HG02870 (cell line): Measurements from ENCODE around the gene SPATA17.
"Not testable (repeated sequence)": the region's sequence is repeated elsewhere in the genome, so short reads cannot be mapped to it uniquely, and the experiment has no call there.

Experiments
- ATAC-seq: cut with Tn5 transposase; IDR thresholded peaks from one replicate; pipeline ENCODE4 v1.9.1; 2021; ENCODE audit warnings: mild to moderate bottlenecking, moderate library complexity; ENCODE audit not compliant: unreplicated experiment

The SPATA17 gene

GRCh38 chr1:217674028-217674729, 43.0 kb downstream of the SPATA17 start:
- no peak for ATAC-seq

- ATAC-seq, result no peak
Observed at GRCh38 chr1:217681806-217682205, 50.7 kb downstream of the SPATA17 start.

DNA sequence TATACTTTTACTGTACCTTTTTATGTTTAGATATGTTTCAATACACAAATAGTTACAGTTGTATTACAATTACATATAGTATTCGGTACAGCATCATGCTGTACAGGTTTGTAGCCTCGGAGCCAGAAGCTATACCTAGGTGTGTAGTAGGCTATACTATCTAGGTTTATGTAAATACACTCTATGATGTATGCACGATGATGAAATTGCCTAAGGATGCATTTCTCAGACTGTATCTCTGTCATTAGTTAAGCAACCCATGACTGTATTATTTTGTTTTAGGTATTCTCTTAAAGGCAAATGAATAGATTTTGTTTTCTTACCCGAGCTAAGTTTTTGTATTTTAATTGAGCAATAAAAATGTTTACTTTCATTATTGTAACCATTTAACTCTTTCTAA, 56.4 kb downstream of the SPATA17 start:
- no peak for ATAC-seq

DNA sequence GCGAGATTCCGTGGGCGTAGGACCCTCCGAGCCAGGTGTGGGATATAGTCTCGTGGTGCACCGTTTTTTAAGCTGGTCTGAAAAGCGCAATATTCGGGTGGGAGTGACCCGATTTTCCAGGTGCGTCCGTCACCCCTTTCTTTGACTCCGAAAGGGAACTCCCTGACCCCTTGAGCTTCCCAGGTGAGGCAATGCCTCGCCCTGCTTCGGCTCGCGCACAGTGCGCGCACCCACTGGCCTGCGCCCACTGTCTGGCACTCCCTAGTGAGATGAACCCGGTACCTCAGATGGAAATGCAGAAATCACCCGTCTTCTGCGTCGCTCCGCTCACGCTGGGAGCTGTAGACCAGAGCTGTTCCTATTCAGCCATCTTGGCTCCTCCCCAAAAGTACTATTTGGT, 65.0 kb downstream of the SPATA17 start:
- not testable (repeated sequence) for ATAC-seq

DNA sequence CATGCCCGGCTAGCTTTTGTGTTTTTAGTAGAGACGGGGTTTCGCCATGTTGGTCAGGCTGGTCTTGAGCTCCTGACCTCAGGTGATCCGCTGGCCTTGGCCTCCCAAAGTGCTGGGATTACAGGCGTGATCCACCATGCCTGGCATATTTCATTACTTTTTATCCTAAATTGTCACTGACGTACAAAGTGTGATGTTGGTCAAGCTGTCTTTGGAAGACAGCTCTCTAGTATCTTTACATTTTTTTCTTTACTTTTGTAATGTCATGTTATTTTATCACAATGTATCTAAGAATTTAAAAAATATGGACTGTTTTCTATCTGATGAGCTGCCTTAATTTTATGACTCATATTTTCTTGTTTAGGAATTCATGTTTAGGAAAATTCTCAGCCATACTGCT, 72.2 kb downstream of the SPATA17 start:
- no peak for ATAC-seq

DNA sequence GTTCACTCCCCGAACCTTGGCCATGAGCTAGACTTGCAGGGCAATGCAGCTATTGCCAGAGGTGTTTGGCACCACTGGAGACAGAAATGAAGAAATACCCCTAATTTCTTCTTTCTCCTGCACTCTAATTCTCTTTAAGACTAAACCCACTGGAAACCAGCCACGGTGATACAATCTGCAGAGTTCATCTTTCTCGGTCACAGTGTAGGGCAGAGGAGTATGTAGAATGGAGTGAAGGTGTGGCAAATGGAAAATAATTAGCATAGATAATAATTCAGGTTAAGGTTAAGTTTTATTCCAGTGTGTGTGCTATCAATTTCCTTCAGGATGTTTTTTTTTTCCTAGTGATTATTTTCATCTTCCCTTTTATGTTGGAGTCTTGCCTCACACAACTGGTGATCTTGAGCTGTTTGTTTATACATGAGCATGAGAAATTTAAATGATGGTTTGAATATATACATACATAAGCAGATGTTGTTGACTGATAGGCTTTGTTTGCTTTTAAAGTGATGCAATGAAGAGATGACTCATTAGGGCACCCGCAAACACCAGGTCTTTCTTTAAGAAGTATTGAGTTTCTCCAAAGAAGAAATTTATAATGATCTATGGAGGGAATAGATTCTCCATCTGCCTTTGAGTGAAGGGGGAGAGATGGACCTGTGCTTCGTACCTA, 81.9 kb downstream of the SPATA17 start:
- ATAC-seq, result no peak

GRCh38 chr1:217715681-217716080, 84.5 kb downstream of the SPATA17 start:
- no peak for ATAC-seq

- no peak for ATAC-seq
Observed at GRCh38 chr1:217717959-217718358, 86.8 kb downstream of the SPATA17 start.

DNA sequence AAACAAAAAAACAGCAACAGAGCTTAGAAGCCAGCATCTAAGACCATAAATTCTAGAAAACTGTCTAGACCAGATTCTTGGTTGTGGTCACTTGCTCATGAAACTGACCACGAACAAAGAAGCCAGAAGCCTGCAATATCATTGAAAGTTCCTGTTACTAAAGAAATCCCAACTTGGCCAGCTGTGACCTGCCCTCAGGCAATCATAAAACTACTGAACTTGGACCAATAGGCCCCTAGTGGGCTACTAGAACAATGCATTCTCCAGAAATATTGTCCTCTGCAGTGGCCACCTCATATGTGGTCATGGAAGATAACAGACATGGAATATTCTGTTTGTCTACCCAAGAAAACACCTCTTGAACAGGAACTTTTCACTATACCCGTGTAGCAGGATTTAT, 87.7 kb downstream of the SPATA17 start:
- ATAC-seq, result no peak

- no peak for ATAC-seq
Observed at GRCh38 chr1:217721692-217722091, 90.5 kb downstream of the SPATA17 start.

DNA sequence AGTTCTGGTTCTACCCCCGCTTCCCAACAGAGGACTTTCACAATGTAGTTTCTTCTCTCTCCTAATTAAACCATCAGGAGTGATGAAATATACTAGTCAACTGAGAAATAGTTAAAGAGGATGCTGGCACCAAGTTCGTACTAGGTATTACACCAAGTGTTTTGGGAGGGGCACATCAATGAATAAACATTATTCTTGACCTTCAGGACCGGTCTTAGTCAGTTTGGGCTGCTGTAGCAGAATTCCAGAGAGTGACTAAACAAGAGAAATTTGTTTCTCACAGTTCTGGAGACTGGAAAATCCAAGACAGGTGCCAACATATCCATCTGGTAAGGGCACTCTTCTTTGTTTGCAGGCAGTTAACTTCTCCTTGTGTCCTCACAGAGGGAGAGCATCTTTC, 103.8 kb downstream of the SPATA17 start:
- no peak for ATAC-seq

DNA sequence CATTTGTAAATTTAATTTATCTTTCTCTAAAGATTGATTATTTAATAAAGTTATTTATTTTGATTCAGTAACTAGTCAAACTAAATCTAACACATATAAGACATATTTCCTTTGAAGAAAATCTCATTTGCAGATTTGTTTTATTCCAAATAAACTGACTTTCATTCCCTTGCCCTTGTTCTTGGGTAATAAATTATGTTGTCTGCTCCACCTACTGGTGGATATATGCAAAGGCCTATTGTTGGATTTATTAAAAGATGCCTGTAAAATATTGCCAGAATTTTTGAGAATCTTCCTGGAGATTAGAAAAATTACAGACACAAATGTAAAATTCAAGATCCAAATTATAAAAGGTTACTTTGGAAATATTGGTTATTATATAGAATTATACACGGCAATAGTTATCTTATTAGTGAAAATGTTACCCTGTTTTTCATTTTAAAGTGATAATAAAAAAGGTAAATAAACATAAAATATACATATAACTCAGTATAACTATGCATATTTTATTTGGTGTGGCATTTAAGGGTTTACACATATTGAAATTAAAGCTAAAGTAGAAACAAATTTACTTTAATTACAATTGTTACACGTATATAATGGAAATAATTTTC, 116.1 kb downstream of the SPATA17 start:
- no peak for ATAC-seq

DNA sequence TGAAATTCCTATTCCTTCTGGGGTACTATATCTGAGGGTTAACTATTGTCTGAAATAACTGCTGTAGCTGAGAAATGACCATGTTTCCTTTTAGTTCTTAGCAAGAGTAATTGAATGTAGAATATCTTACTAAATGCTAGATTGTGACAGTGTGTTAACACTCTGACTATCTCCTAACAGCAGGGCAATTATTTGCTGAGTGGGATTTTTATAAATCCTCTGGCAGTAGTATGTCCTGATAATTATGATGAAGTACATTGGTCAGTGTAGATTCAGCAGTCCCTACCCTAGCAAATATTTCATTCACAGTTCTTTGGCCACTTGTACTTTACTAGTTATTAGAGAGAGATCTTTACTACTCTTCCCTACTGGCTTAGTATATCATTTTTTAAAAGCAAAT, 138.6 kb downstream of the SPATA17 start:
- ATAC-seq, result no peak

DNA sequence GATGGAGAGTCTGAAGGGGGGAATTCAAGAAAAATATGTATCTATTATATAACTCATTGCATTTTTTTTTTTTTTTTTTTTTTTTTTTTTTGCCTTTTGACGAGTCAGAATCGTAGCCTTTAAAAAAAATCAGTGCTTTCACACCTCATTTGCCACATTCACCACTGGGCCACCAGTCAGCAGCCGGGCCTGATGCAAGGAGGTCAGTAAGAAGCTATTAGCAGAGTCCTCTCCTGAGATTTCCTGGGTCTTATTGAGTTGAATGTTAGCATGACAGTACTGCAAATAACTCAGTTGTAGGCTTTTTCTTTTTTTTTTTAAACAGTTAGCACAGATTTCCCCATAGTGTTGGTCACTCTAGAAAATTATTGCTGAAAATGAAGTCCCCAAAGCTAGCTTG, 139.8 kb downstream of the SPATA17 start:
- no peak for ATAC-seq

DNA sequence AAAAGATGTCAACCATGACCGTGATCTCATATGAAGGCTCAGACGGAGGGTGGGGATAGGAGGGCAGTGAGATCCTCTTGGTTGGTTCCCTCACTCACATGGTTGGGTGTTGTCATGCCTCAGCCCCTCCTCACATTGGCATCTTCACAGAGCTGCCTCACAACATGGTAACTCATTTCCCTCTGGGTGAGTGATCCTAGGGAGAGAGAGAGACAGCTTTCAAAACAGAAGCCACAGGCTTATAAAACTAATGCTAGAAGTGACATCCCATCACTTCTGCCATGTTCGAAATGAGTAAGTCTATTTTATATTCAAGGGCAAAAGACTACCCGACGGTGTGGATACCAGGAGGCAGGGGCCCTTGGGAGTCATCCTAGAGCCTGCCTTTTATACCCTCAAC, 145.5 kb downstream of the SPATA17 start:
- no peak for ATAC-seq

DNA sequence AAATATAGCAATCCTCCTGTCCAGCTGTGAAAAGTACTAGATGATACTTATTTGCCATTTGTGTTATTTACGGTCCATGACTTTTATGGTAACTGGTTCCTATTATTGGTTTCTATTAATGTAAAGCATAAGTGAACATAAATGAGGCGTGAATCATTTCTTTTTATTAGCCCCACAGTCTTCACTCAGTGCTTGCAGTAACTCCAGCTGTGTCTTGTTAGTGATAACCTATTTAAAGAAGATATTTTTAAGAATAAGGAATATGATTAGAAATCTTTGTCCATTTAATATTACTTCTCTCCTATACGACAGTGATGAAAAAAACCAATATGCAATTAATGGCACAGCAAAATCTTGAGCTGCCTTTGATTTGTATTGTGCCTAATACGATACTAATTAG, 149.9 kb downstream of the SPATA17 start:
- ATAC-seq, result no peak

DNA sequence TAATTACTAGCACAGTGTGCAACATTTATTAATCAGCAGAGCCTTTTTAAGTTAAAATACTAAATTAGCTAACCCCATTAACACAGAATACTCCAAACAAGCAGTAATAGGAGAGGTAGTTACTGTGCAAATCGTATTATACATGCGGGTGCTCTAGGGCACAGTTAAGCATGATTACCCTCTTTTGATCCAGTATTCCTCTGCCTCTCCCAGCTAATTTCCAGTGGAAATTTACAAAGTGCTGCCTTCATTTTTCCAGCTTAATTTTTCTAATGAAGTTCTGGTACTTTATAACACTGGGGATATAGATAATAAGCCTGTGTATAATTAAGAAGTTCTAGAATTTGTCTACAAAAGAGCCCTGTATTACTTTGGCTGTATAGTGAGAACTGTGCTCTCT, 159.9 kb downstream of the SPATA17 start:
- no peak for ATAC-seq

- ATAC-seq, result no peak
Observed at GRCh38 chr1:217805792-217806191, 174.6 kb downstream of the SPATA17 start.

GRCh38 chr1:217812175-217812574, 181.0 kb downstream of the SPATA17 start:
- no peak for ATAC-seq

GRCh38 chr1:217813031-217813430, 181.9 kb downstream of the SPATA17 start:
- ATAC-seq, result no peak

DNA sequence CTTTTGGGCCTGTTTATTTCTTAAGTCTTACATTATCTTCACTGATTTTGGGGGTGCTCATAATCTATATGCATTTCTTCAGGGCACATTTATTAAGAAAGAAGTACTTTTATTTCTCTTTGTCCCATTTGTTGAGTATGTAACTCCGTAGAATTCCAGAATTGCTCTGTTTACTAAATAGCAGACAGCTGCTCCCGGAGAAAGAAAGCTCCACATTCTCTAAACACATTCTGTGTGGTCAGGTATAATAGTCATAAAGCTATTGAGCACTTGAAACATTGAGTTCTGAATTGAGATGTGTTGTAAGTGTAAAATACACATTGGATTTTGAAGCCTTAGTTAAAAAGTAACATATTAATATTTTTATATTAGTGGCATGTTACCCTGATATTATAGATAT, 206.5 kb downstream of the SPATA17 start:
- no peak for ATAC-seq

DNA sequence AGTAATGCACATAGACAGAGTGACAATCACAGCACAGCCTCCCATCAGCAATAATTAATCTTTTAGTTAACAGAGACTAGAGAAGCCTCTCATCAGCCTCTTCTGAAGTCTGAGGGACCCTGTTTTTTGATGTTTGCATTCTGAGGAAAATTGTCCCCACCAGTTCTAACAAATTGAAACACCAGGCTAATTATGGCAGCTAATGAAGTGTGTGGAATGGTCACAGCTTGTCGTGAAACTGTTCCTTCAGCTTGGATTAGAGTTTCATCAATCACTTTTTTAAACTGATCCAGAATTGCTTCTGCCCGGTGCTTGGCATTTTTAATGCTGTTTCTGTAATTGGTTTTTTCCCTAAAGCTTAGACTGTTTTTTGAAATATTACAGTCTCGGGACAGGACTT, 208.0 kb downstream of the SPATA17 start:
- ATAC-seq, result no peak
